ENCODE measurements around the gene VILL.
A peak's percentile ranks its signal among the peaks of the same experiment; 100 is the strongest.
"Not testable (repeated sequence)": the region's sequence is repeated elsewhere in the genome, so short reads cannot be mapped to it uniquely, and the experiment has no call there.

VILL gene

DNA sequence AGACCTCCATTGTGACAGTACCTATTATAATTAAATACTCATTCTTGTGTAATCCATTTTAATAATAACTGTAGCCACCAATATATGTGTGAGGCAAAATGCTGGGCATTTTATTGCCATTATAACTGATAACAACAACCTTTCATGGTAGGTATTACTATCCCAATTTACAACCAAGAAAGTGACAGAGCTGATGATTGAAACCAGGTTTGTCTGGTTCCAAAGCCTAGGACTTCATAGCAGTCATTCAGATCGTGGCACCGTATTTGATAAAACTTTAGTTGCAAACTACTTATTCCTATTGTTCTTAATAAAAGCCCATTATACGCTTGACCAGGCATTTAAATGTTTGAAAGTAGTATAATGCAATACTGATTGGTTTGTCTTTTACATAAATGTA, 26.4 kb upstream of the VILL start:
- DNase-seq = no peak

DNA sequence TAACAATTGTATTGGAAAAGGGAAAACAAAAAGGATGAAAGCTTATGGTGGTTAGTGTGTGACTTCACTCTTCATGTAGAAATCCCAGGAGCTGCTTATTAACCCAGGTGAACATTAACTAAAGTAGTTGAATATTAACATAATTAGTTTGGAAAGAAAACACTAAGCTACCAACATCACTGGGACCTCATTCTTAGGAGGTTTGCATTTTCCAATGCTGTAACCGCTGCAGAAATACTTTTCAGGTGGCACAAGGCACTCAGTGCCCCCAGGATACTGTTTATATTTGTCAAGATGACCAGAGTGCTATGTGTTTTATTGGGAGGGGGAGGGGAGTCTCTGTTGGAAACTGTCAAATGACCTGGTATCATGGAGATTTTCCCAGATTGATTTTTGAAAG, 25.9 kb upstream of the VILL start:
- DNase-seq = no peak

DNA sequence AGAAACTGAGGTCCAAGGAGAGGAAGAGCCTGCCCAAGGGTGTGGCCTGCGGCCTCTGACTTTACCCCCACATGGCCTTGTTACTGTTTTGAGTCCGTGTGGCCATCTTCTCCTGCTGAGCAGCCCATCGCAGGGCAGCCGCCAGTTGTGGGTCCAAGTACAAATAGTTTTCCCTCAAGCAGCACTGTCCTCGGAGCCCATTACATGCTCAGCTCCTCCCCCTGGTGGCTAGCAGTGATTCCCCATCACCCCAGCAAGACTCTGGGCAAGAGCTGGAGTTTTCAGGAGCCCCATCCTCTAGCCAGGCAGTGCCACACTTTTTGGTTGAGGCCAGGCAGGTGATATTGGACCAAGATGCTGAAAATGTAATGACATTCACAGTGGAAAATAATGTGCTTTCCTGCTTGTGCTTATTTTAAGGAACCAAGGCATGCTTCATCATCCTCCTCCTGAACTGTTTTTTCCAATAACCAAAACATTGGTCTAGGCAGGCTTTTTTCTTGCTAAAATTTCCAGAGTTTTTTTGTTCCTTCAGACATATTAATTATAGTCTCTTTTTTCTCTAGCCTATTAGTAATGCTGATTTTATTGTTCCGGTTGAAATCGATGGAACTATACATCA, 23.2 kb upstream of the VILL start:
- DNase-seq = peak; percentile 46

DNA sequence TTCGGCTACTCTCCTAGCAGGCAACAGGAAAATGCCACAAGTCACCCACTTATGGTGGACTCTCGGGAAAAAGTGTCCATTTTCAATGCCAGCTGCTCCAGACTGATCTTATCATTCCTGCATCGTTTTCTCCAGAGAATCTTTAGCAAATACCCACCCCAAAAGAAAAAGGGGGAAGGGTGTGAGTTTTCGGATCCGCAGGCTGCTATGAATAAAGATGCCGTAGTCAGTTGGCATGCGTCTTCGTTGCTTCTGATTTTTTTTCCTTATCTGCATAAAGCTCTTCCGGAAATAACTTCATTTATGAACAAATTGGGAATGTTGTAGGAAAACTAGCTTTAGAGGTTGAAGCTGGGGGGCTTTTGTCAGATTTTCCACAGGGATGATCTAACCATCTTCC, 22.4 kb upstream of the VILL start:
- DNase-seq = no peak

DNA sequence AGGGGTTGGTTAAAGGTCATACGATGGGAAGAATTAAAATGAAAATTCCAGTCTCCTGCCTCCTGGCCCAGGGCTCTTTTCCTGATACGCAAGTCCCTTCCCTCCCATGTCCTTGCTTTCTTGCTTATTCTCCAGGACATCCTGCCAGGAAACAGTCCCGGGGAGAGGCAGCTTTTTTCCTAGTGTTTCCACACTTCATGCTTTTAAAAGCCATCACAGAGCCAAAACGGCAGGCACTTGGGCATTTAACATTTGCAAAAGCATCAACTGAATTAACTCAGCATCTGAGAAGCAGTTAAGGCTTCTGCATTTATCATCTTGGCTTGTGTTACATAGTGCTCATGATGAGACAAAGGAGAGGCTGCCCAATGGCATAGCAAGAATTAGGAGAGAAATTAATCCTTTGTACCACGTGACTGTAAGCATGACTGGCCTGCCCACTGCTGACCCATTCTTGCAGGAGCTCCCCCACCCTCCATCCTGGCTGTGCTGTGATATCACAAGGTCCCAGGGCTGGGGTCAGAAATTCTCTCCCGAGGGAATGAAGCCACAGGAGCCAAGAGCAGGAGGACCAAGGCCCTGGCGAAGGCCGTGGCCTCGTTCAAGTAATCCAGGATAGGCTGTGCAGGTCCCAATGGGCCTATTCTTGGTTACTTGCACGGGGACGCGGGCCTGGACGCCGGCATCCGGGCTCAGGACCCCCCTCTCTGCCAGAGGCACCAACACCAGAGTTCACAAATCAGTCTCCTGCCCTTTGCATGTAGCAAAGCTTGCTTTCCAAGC, 21.6 kb upstream of the VILL start:
- no peak for DNase-seq

DNA sequence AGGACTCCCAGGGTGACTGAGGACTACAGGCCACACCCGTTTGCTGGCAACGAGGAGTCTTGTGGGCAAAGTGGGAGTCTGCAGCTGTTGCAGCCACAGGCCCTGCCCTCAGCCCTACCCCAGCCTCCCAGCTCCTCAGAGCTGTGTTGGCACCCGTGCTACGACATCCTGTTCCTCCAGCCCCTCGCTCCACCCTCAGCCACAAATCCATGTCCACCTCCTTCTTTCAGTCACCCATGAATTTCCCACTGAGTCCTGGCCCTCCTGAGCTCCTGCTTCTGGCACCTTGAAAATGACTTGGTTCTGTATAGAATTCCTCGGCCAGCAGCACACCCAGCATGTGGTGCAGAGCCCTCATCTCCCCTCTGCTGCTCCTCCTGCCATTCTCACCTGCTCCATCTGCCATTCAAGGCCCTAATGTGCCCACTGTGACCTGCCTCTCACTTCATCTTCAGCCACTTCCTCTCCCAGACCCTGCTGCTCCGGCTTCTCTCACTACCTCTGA, 20.9 kb upstream of the VILL start:
- DNase-seq = no peak

DNA sequence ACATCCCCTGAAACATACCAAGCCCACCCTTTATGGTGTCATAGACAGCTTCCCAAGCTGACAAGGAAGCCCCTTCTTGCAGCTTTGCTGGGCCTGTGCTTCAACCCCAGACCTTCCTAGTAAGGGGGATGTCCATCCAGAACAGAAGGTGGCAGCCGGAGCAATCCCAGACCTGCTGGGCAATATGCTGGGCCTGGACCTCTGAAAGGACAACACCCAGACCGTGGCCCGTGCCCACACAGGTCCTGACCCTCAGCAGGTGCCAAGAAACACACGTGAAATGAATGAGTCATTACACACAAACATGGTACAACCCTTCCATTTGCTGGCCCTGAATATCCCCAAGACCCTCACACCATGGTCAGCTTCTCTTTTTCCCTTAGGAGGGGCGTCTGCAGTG, 19.8 kb upstream of the VILL start:
- no peak for DNase-seq

DNA sequence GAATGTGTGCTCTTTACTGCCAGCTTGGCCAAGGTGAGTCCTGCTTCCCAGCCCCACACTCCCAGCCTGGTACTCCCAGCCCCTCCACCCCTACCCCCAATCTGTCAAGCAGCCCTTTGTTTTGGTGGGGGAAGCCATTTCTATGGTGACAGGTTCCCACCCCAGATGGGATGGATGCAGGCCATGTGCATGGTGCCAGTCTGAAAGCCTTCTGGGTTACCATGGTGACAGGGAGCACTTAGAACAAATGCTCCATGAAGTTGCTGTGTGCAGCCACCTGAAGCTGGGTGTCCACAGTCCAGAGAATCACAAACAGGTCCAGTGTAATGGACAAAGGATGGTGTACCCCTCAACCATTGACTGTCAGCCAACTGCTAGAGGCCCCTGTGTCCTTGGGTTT, 19.1 kb upstream of the VILL start:
- no peak for DNase-seq

DNA sequence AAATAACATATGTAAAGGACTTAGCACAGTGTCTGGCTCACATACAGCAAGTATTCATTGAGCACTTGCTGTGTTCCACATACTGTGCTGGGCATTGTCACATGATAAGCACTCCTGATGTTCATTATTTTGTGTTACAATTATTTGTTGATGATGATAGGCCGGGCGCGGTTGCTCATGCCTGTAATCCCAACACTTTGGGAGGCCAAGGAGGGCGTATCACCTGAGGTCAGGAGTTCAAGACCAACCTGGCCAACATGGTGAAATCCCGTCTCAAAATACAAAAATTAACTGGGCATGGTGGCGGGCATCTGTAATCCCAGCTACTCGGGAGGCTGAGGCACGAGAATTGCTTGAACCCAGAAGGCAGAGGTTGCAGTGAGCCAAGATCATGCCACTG, 18.5 kb upstream of the VILL start:
- DNase-seq = not testable (repeated sequence)

DNA sequence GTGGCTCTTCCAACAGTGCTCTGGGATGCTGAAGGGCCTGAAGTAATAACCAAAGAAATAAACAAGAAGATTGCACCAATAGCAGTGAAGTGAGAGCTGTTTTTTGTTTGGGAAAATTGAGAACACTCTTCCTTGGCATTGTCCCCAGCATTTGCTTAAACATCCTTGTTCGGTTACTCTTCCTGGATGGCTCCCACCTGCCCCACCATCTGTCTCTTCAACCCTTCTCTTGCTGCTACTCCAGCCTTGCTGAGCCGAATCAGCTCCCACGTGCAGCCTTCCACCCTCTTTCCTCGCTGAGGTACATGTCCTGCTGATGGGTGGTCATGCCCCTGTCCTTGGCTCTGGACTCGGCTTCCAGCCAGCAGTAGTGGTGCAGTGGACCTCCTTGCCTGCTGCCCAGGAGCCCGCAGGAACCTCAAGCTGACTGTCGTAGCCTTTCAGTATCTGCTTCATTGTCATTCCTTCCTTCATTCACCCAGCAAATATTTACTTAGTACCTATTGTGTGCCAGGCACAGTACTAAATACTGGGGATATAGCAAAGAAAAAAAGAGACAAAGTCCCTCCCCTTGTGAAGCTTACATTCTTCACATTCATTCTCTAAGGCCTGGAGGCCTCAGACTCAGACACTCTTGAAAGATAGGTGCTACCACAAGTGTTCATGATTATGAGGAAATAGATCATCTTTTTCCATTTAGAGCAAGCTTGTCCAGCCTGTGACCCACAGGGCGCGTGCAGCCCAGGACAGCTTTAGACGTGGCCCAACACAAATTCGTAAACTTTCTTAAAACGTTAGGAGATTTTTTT, 17.1 kb upstream of the VILL start:
- no peak for DNase-seq

DNA sequence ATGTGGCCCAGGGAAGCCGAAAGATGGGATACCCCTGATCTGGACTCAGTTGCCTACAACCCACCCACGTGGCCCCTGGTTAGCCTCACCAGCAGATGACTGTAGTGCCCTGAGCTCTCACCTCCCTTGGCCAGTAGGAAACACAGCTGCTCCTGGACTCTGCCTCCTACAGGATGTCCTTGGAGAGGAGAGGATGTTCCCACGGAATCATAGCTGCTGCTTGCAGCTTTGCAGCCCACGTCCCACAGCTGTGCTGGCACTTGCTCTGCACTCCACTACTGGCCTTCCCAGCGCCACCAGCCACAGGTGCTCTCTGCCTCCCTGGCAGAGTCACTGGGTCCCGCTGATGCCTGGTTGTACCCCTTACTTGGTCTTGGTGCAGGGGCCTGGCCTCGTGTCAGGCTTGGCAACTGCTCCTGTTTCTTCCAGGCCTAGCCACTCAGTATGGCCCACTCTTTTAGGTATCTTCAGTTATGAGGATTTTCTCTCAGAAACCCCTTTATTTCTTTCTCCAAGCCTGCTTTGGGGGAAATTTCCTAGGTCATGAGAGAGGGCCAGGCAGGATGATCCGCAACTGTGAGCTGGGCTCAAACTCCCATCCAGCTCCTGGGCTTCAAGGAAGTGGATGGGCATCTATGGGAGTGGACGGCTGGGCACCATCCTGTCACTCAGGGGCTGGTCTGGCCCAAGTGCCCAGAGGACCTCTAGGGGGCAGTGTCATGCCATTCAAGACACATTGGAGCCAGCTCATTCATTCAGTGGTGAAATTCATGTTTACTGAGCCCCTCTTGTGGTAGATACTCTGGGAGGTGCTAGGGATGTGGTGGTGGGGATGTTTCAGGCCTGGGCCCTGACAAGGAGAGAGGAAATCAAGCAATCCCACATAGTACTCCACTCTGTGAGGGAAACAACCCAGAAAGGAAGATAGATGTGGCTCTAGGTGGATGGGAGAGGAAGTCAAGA, 16.2 kb upstream of the VILL start:
- DNase-seq = peak; percentile 59

DNA sequence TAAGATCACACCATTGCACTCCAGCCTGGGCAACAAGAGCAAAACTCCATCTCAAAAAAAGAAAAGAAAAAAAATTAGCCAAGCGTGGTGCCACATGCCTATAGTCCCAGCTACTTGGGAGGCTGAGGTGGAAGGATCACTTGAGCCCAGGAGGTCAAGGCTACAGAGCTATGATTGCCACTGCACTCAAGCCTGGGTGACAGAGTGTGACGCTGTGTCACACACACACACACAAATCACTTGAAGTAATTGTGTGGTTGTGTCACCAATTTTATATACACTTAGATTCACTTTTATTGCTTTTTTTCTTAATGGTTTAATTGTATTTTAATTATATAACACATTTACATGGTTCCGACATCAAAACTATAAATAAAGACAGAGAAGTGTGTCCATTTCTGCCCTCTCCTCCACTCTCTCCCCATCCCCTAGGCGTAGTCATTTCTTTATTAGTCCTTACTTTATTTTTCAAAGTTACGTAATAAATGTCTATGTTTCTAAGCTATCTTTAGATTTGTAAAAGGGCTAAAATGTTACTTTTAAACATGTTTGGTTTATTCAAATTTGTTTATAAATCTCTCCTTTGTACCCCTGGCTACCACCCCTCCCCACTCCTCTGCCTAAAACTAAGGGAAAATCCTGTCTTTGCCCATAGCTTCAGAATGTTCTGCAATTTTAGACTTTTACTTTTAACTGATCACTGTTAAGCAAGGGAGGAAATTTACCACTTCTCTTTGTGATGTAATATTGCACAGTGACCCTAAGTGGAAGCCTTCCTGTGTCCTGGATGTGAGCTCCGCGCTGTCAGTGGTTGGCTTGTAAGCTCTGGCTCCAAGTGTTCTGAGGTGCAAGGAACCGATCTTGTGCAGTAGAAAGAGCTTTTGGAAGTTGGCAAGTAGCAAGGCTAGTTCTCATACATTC, 10.8 kb upstream of the VILL start:
- DNase-seq = no peak

DNA sequence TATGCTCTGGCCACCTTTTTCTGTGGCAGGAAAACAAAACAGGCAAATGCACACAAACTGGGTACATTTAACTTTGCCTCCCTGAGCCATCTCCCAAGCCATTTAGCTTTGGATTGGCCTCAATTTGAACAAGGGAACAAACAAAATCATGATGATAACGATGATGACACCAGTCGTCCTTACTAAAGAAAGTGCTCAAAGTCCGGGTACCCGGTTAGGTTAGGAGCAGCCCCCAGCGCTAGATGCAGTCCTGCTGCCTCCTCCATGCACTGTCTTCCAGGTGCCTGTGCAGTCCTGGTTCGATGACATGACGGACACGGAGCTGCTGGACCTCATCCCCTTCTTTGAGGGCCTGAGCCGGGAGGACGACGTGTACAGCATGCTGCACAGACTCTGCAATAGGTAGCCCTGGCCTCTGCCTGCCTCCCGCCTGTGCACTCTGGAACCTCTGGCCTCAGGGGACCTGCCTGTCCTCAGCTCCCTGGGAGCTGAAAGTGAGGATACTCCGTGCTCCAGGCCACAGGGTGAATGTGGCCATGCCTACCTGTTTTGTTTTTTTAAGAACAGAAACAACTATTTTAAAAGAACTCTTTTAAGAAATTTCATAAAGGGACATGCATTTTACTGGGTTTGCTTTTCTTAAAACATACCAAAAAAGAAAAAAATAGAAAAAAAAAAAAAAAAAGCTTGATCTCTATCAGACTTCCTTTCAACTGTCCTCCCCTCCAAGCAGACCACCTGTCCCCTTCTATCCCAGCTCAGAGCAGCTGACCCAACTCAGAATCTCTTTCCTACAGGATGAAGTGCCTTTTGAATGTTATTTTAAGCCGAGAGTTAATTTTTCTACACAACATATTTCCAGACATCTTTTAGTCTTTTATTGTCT, 9.9 kb upstream of the VILL start:
- DNase-seq = no peak

DNA sequence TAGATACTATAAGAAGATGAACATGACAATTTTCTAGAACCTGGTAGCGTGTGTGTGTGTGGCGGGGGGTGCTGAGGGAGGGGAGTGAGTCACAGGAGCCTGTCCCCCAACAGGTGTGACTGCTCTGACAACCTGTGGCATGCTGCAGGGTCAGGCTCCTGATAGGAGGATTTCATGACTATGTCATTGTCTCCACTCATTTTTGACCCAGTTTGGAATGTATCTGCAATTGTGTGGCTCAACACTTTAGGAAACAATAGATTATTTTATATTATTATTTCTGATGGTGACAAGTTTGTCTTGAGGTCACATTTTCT, 9.3 kb upstream of the VILL start:
- no peak for DNase-seq

DNA sequence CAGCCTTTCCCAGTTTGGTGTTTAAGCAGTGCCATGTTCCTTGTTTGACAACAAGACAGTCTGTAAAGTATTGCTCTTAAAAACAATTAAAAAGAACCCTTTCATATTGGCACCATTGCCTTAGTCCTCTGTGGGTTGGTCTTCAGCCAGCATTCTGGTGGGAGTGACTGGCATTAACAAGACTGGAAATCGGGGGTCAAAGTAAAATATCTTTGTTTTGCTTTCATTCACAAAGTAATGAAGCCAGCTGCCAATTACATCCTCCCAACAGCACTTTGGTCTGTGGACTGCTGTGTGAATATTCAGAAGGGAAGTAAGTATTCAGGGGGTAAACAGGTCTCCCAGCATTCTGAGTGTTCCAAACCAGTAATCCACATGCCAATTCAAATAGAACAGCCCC, 8.3 kb upstream of the VILL start:
- no peak for DNase-seq

DNA sequence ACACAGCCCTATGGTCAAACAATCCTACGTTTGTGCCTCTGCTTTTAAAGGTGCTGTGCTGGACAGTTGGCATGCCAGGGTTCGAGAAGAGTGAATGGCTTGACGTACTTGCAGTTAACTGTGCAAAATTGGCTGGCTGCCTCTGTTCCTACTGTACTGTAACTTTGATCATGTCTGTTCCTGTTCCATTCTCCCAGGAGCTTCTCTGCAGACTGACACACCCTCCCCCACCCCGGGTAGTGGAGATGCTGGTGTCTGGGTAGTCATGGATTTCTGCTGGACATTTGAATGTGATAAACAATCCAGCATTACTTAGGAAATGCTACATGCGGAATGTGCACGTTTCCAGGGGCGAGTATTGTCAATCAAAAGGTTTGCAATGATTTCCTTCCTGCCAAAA, 6.5 kb upstream of the VILL start:
- no peak for DNase-seq

DNA sequence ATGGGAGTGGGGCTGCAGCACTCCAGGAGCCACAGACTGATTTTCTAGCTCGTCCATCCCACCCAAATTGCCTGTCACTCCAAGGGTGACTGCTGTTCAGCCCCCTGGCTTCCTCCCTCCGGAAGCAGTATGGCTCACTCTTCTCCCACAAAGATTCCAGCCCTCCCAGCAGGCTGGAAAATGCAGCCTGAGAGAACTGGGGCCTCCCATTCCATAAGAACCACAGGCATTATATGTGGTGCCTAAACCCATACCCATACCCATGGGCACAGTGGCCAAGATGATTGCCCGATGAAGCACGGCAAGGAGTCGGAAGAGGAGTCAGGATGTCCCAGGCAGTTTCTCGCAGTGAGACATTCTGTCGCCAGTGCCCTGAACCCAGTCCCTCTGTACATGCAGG, 6.0 kb upstream of the VILL start:
- no peak for DNase-seq

DNA sequence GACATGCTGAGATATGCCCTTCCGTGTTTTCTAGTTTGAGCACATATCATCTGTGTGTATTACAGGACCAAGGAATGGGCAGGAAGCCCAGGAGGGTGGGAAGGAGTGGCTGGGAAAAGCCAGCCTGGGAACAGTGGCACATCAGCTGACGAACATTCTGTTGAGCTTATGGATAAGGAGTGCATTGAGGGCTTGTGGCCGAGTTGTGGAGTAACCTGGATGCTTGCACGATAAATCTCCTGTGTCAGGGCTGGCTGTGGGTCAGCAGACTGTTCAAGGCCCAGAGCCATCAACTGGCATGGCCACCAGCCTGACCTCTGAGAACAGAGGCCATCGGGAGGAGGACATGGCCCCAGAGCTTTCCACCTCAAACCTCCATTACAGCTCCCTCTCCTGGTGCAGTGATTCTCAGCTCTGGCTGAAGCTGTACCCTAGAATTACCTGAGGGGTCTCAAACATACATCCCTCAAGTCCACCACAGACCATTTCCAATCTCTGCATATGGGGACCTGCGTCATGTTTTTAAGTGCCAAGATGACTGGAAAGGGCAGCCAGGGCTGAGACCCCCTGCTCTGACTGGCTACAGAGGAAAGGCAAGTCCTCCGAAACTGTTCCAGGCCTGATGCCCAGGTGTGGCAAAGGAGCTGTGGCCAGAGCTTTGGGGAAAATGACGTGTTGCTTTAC, 4.8 kb upstream of the VILL start:
- DNase-seq = no peak

DNA sequence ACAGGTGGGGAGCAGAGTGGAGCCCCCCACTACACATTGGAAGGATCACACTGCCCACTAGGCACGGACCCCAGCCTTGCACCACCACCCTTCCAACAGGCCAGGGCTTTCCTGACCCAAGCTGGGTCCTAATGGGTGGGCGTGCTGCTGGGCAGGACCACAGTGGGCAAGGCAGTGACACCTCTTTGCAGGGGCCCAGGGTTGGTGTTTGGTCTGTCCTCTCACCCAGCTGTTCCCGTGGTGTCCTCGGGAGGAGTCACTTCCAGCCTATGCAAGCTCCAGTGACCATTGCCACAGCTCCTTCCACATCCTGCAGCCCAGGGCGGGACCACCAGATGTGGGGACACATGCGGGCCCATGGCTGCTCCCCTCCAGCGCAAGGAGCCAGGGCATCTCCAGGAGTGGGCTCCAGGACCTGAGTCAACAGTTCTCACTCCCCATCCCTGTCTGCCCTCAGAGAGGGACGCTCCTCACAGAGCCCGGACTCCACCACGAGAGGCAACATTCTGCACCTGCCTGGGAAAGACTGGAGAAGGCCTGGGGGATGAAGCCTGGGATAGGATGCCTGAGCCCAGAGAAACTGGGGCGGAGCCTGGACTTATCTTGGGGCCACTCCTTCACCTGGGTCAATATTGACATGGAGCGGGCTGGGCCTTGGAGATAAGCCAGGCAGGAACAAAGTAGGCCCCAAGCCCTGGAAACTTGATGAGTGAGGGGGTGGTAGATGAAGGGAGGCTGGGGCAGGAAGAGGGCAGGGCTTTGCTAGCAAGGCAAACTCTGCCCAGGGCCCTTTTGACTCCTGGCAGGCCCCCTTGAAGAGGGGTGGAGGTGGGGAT, 3.9 kb upstream of the VILL start:
- no peak for DNase-seq

Measured in stimulated activated CD4-positive, alpha-beta T cell treated with anti-CD3 and anti-CD28 coated beads, Interleukin-1b, Interleukin-23, amount 100 ng/mL, for 48 hours (primary cell).